Right lobe of liver (tissue), 6 donors: Measurements from ENCODE around the gene SNRPA. TPM values are rescaled to one million over a fixed set of nuclear protein-coding genes. Genes with fewer than 3 reads are reported as not detected.
"Not testable (repeated sequence)": the region's sequence is repeated elsewhere in the genome, so short reads cannot be mapped to it uniquely, and the experiment has no call there.

Experiments used
- ATAC-seq, 4 donors: fragments of 200-7000 bp; cut with Tn5 transposase; one replicate each; pipeline ENCODE4 v1.9.1; 2020; ENCODE audit warnings: mild to moderate bottlenecking in 4 of 4, moderate library complexity in 4 of 4
- DNase-seq, 3 donors: peaks; one replicate each; pipeline ENCODE4 v3.0.0-alpha.2; 2020
- H3K27ac ChIP-seq, 3 donors: fragments of 200-600 bp; one replicate each; pipeline ENCODE4 v1.8.0; 2022
- H3K27me3 ChIP-seq, 2 donors: fragments of 200-600 bp; one replicate each; pipeline ENCODE4 v1.8.0; 2022
- H3K36me3 ChIP-seq, 4 donors: fragments of 200-600 bp; sonication (generic) in 1 of 4; one replicate each; pipeline versions ENCODE4 v1.5.1 to v1.8.0; 2017 to 2022; ENCODE audit warnings: control low read depth in 1 of 4
- H3K4me1 ChIP-seq, 4 donors: fragments of 200-600 bp; sonication (generic) in 1 of 4; one replicate each; pipeline versions ENCODE4 v1.5.1 to v1.8.0; 2017 to 2022; ENCODE audit warnings: control low read depth in 1 of 4
- H3K4me3 ChIP-seq, 3 donors: fragments of 200-600 bp; one replicate each; pipeline ENCODE4 v1.8.0; 2022
- H3K9me3 ChIP-seq, 4 donors: fragments of 200-600 bp; sonication (generic) in 1 of 4; one replicate each; pipeline versions ENCODE4 v1.5.1 to v1.8.0; 2017 to 2022; ENCODE audit warnings: control low read depth in 1 of 4
- CTCF ChIP-seq, 4 donors: fragments of 200-600 bp in 3 of 4; fragments of 450-650 bp in 1 of 4; IDR thresholded peaks; one replicate each; pipeline versions ENCODE4 v1.5.1 to v1.8.0; 2016 to 2022; ENCODE audit warnings: antibody characterized with exemption in 4 of 4, mild to moderate bottlenecking in 2 of 4
- POLR2A ChIP-seq: fragments of 450-650 bp; IDR thresholded peaks from one replicate; pipeline ENCODE4 v1.6.1; 2017; ENCODE audit warnings: antibody characterized with exemption, mild to moderate bottlenecking
- WGBS: methylation state at CpG from one replicate; pipeline ENCODE4 v1.1.6; 2018; ENCODE audit warnings: low coverage, low lambda C conversion rate; ENCODE audit not compliant: insufficient coverage; ENCODE audit errors: missing lambda C conversion rate; 5-methylcytosine and 5-hydroxymethylcytosine counted together
- intact Hi-C, 2 donors: fragments of 100-400 bp; cut with DNase I; formaldehyde crosslinking; loops; one replicate each; pipeline versions ENCODE4 v1.11.2 to v1.14.1; 2022
- total RNA-seq, 6 experiments: library from RNA; depleted of rRNA in 2 of 6; stranded (reverse); fragments of >200 nt in 2 of 6; fragmentation: NEBNext Ultra II Directional in 3 of 6; extraction: Animal tissue kit (Norgen Biotek cat#: 25700) in 3 of 6; gene quantifications; one replicate each; pipeline versions ENCODE4 v1.1.0 to v1.2.4, GENCODE V29; 2016 to 2023
- donor health status: DM: no; HTN: yes; CAD: no.
- donor health status: DM: no; HTN: no; CAD: no.
- donor health status: DM: no; HTN: no; CAD: no.
- donor health status: DM: no; HTN: yes; CAD: no.
- donor health status: DM: no; HTN: yes; CAD: no.

Gene SNRPA
- total RNA-seq, 6 experiments from 2014 or later: 21.4 to 33.1 (median 24.7) TPM

GRCh38 chr19:40723661-40724254 lies 27.2 kb upstream of the SNRPA start:
- Histone ChIP-seq H3K4me1 (peaks cover 0 to 20% (median 7%) of the 10 kb centered on the region in 4 donors), H3K4me3 (no peak overlapping the region), H3K36me3 (peaks cover 0 to 38% (median 6%) of the 10 kb centered on the region in 4 donors), H3K27me3 (no peaks in the 10 kb centered on the region), H3K27ac (no peak overlapping the region), H3K9me3 (no peaks in the 10 kb centered on the region)
- TF ChIP-seq CTCF (IDR thresholded peaks at IDR 0.05): no peak
- TF ChIP-seq POLR2A: no peak
- ATAC-seq (no peak), DNase-seq (no peak)
- WGBS: 100% methylated on average over 2 of the region's 5 CpGs
- intact Hi-C loops: no loop called here

GRCh38 chr19:40724315-40724714 lies 26.7 kb upstream of the SNRPA start:
- H3K4me3 ChIP-seq: no peak overlapping the region
- H3K27ac ChIP-seq: no peak overlapping the region
- no peaks in the 10 kb centered on the region for H3K9me3 ChIP-seq
- H3K36me3 ChIP-seq: peaks cover 0 to 44% (median 6%) of the 10 kb centered on the region in 4 donors
- no peaks in the 10 kb centered on the region for H3K27me3 ChIP-seq
- peaks cover 0 to 19% (median 7%) of the 10 kb centered on the region in 4 donors for H3K4me1 ChIP-seq
- intact Hi-C loops: no loop called here
- WGBS: 86% methylated on average over 4 of the region's 4 CpGs
- no peak for ATAC-seq
- no peak for DNase-seq
- TF ChIP-seq CTCF (IDR thresholded peaks at IDR 0.05): no peak
- no peak for TF ChIP-seq POLR2A

GRCh38 chr19:40724855-40725254 lies 26.1 kb upstream of the SNRPA start:
- H3K4me1 ChIP-seq: peaks cover 0 to 14% (median 4%) of the 10 kb centered on the region in 4 donors
- H3K27me3 ChIP-seq: no peaks in the 10 kb centered on the region
- TF ChIP-seq POLR2A: no peak
- no peak for TF ChIP-seq CTCF (IDR thresholded peaks at IDR 0.05)
- DNase-seq: no peak
- WGBS: 100% methylated on average over 1 of the region's 3 CpGs
- intact Hi-C loops: no loop called here
- no peak overlapping the region for H3K4me3 ChIP-seq
- no peak for ATAC-seq
- H3K27ac ChIP-seq: no peak overlapping the region
- H3K36me3 ChIP-seq: peaks cover 0 to 49% (median 8%) of the 10 kb centered on the region in 4 donors
- H3K9me3 ChIP-seq: no peaks in the 10 kb centered on the region

- intact Hi-C loops: no loop called here
- Histone ChIP-seq H3K27me3 (no peaks in the 10 kb centered on the region), H3K27ac (no peak overlapping the region), H3K4me1 (no peaks in the 10 kb centered on the region), H3K36me3 (peaks cover 6 to 63% (median 13%) of the 10 kb centered on the region in 4 donors), H3K4me3 (no peak overlapping the region), H3K9me3 (no peaks in the 10 kb centered on the region)
- DNase-seq (no peak), ATAC-seq (no peak)
- 100% methylated on average over 3 of the region's 4 CpGs for WGBS
- no peak for TF ChIP-seq CTCF (IDR thresholded peaks at IDR 0.05)
- TF ChIP-seq POLR2A: no peak
These were observed 24.7 kb upstream of the SNRPA start for GRCh38 chr19:40726279-40726678.

GRCh38 chr19:40730065-40730464 lies 20.9 kb upstream of the SNRPA start:
- H3K4me3 ChIP-seq, intact Hi-C loops, H3K9me3 ChIP-seq, ATAC-seq, H3K27me3 ChIP-seq, DNase-seq, H3K27ac ChIP-seq, H3K4me1 ChIP-seq: not testable (repeated sequence)
- WGBS: 92% methylated on average over 5 of the region's 5 CpGs
- peaks cover 15 to 88% (median 24%) of the 10 kb centered on the region in 4 donors for H3K36me3 ChIP-seq

- H3K9me3 ChIP-seq, H3K27me3 ChIP-seq, H3K27ac ChIP-seq, ATAC-seq, H3K4me1 ChIP-seq, H3K4me3 ChIP-seq, DNase-seq, intact Hi-C loops: not testable (repeated sequence)
- peaks cover 16 to 83% (median 28%) of the 10 kb centered on the region in 4 donors for H3K36me3 ChIP-seq
- 95% methylated on average over 10 of the region's 16 CpGs for WGBS
These were observed 18.7 kb upstream of the SNRPA start for GRCh38 chr19:40732304-40732703.
